ENCODE measurements around the gene FNDC3B.

- TF ChIP-seq CTCF (conservative IDR thresholded peaks at IDR 0.05; ENCODE audit: low read depth, low read length) (no peak), EZH2phosphoT487 (IDR thresholded peaks at IDR 0.05; ENCODE audit: borderline replicate concordance, low read length) (no peak), EZH2 (IDR thresholded peaks at IDR 0.05; ENCODE audit: low read length, unreplicated experiment) (no peak)
Measured at GRCh38 chr3:172127929-172128580, 88.7 kb downstream of the FNDC3B start.
